GM18861 (cell line): ENCODE data around the gene SPRYD7.
"Not testable (repeated sequence)": the region's sequence is repeated elsewhere in the genome, so short reads cannot be mapped to it uniquely, and the experiment has no call there.

Experiments used
- ATAC-seq: cut with Tn5 transposase; IDR thresholded peaks from one replicate; pipeline ENCODE4 v1.9.1; 2021; ENCODE audit not compliant: unreplicated experiment

Gene SPRYD7

GRCh38 chr13:49936075-49936967 is at the start of gene SPRYD7:
SPRYD7 (minus strand) TSS chr13:49936340; CDS start chr13:49936235, 105 bp downstream.
- ATAC-seq, result peak; percentile 99

GRCh38 chr13:49985129-49985528 is 49.0 kb upstream of the SPRYD7 start:
- ATAC-seq, result no peak

GRCh38 chr13:49980266-49980665 is 44.1 kb upstream of the SPRYD7 start:
- ATAC-seq, result no peak

- no peak for ATAC-seq
These were observed 41.9 kb upstream of the SPRYD7 start for GRCh38 chr13:49977992-49978391.

GRCh38 chr13:49976314-49977258 is 40.4 kb upstream of the SPRYD7 start:
- ATAC-seq, result peak; percentile 63

GRCh38 chr13:49975826-49976225 is 39.7 kb upstream of the SPRYD7 start:
- ATAC-seq, result no peak

GRCh38 chr13:49972709-49973108 is 36.6 kb upstream of the SPRYD7 start:
- no peak for ATAC-seq

GRCh38 chr13:49967456-49967855 is 31.3 kb upstream of the SPRYD7 start:
- no peak for ATAC-seq

- no peak for ATAC-seq
These were observed 22.2 kb upstream of the SPRYD7 start for GRCh38 chr13:49958321-49958720.

- ATAC-seq, result no peak
These were observed 20.0 kb upstream of the SPRYD7 start for GRCh38 chr13:49956131-49956530.

GRCh38 chr13:49954674-49955455 is 18.7 kb upstream of the SPRYD7 start:
- ATAC-seq, result no peak

GRCh38 chr13:49953560-49953959 is 17.4 kb upstream of the SPRYD7 start:
- ATAC-seq, result no peak

- no peak for ATAC-seq
These were observed 15.8 kb upstream of the SPRYD7 start for GRCh38 chr13:49951754-49952535.

GRCh38 chr13:49948777-49949270 is 12.7 kb upstream of the SPRYD7 start:
- not testable (repeated sequence) for ATAC-seq

GRCh38 chr13:49939321-49939720 is 3.2 kb upstream of the SPRYD7 start:
- ATAC-seq, result no peak

GRCh38 chr13:49938921-49939320 is 2.8 kb upstream of the SPRYD7 start:
- ATAC-seq, result no peak

- no peak for ATAC-seq
These were observed 2.2 kb upstream of the SPRYD7 start for GRCh38 chr13:49938314-49938713.

- no peak for ATAC-seq
These were observed 781 bp upstream of the SPRYD7 start for GRCh38 chr13:49936968-49937273.

GRCh38 chr13:49935171-49936074 is 717 bp downstream of the SPRYD7 start:
- peak; percentile 11 for ATAC-seq
